Immature natural killer cell (primary cell): ENCODE data around the gene ZDHHC14. TPM values are rescaled to one million over a fixed set of nuclear protein-coding genes. Genes with fewer than 3 reads are reported as not detected.

ENCODE experiments used
- DNase-seq, 3 donors: peaks; one replicate each; pipeline ENCODE4 v3.0.0; 2022; ENCODE audit warnings: mixed read lengths in 1 of 3
- H3K27ac Mint-ChIP-seq, 6 donors: one replicate each; pipeline ENCODE4 v1.8.0; 2020; ENCODE audit warnings: mixed read lengths in 6 of 6, mild to moderate bottlenecking in 5 of 6, inconsistent platforms in 4 of 6, moderate library complexity in 3 of 6
- H3K27me3 Mint-ChIP-seq, 3 donors: one replicate each; pipeline ENCODE4 v1.8.0; 2020 to 2021; ENCODE audit warnings: low read depth in 3 of 3, mild to moderate bottlenecking in 3 of 3, mixed read lengths in 3 of 3, moderate library complexity in 3 of 3, inconsistent platforms in 1 of 3
- H3K36me3 Mint-ChIP-seq, 3 donors: one replicate each; pipeline ENCODE4 v1.8.0; 2020; ENCODE audit warnings: mixed read lengths in 3 of 3, inconsistent platforms in 2 of 3, mild to moderate bottlenecking in 2 of 3
- H3K4me1 Mint-ChIP-seq, 2 donors: one replicate each; pipeline ENCODE4 v1.8.0; 2020; ENCODE audit warnings: inconsistent platforms in 2 of 2, mild to moderate bottlenecking in 2 of 2, mixed read lengths in 2 of 2, moderate library complexity in 1 of 2
- H3K4me3 Mint-ChIP-seq, 5 donors: one replicate each; pipeline ENCODE4 v1.8.0; 2020; ENCODE audit warnings: mild to moderate bottlenecking in 5 of 5, mixed read lengths in 5 of 5, inconsistent platforms in 3 of 5, moderate library complexity in 3 of 5
- H3K9me3 Mint-ChIP-seq, 6 donors: one replicate each; pipeline ENCODE4 v1.8.0; 2020; ENCODE audit warnings: mild to moderate bottlenecking in 6 of 6, mixed read lengths in 6 of 6, inconsistent platforms in 4 of 6, moderate library complexity in 3 of 6
- polyA plus RNA-seq, 3 donors: library from polyadenylated mRNA; unstranded; fragments of 300-500 nt; fragmentation: Illumina TruSeq; gene quantifications; one replicate each; pipeline ENCODE4 v1.2.3, GENCODE V29; 2021

ZDHHC14 gene
- polyA plus RNA-seq, 3 donors from 2014 or later, result 3.1 to 4.2 (median 3.4) TPM

GRCh38 chr6:157447735-157448134 is 66.7 kb downstream of the ZDHHC14 start:
- Mint-ChIP-seq H3K36me3 (peaks cover 0 to 6% (median 0%) of the 10 kb centered on the region in 3 donors), H3K9me3 (no peaks in the 10 kb centered on the region), H3K27ac (no peak overlapping the region), H3K27me3 (peaks cover 0 to 3% (median 1%) of the 10 kb centered on the region in 3 donors), H3K4me1 (peaks cover 12 to 14% of the 10 kb centered on the region in 2 donors), H3K4me3 (no peak overlapping the region)
- DNase-seq, result no peak

DNA sequence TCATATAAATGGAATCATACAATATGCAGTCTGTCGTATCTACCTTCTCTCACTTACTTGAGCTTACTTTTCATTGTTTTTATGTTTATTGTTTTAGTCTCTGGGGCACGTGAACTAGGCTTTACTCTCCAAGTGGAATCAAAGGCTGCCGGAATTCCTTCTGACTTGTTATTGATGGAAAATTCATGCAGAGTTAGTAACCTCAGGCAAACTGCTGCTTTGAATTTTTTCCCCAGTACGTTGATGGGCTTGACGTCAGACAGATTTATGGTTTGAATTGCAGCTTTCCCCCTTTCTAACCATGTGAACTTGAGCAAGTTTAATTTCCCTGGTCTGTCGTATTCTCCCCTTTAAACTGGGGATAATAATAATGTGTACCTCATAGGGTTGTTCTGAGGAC is 68.6 kb downstream of the ZDHHC14 start:
- Mint-ChIP-seq H3K4me1 (no peaks in the 10 kb centered on the region), H3K36me3 (peaks cover 0 to 3% (median 0%) of the 10 kb centered on the region in 3 donors), H3K9me3 (no peaks in the 10 kb centered on the region), H3K27me3 (peaks cover 0 to 4% (median 1%) of the 10 kb centered on the region in 3 donors), H3K4me3 (no peak overlapping the region), H3K27ac (no peak overlapping the region)
- no peak for DNase-seq

- Mint-ChIP-seq H3K4me3 (no peak overlapping the region), H3K9me3 (no peaks in the 10 kb centered on the region), H3K27ac (no peak overlapping the region), H3K36me3 (peaks cover 0 to 3% (median 0%) of the 10 kb centered on the region in 3 donors), H3K27me3 (peaks cover 1 to 4% (median 1%) of the 10 kb centered on the region in 3 donors), H3K4me1 (peaks cover 9 to 10% of the 10 kb centered on the region in 2 donors)
- no peak for DNase-seq
Observed at GRCh38 chr6:157450931-157451742, 70.1 kb downstream of the ZDHHC14 start.

- Mint-ChIP-seq H3K36me3 (peaks cover 0 to 3% (median 0%) of the 10 kb centered on the region in 3 donors), H3K4me3 (no peak overlapping the region), H3K27ac (no peak overlapping the region)
Observed at GRCh38 chr6:157452096-157452495, 71.1 kb downstream of the ZDHHC14 start.

GRCh38 chr6:157453131-157453530 is 72.1 kb downstream of the ZDHHC14 start:
- Mint-ChIP-seq H3K27me3 (peaks cover 4 to 6% (median 6%) of the 10 kb centered on the region in 3 donors), H3K9me3 (no peaks in the 10 kb centered on the region), H3K4me1 (peaks cover 15 to 28% of the 10 kb centered on the region in 2 donors), H3K27ac (no peak overlapping the region), H3K4me3 (no peak overlapping the region), H3K36me3 (peaks cover 0 to 3% (median 0%) of the 10 kb centered on the region in 3 donors)
- no peak for DNase-seq

More at GRCh38 chr6:157452096-157452495, 71.1 kb downstream of the ZDHHC14 start:
- no peak for DNase-seq
- H3K27me3 Mint-ChIP-seq, result peaks cover 4 to 6% (median 6%) of the 10 kb centered on the region in 3 donors
- H3K9me3 Mint-ChIP-seq, result no peaks in the 10 kb centered on the region
- peaks cover 15 to 18% of the 10 kb centered on the region in 2 donors for H3K4me1 Mint-ChIP-seq

GRCh38 chr6:157453978-157454377 is 73.0 kb downstream of the ZDHHC14 start:
- Mint-ChIP-seq H3K27me3 (peaks cover 4 to 6% (median 6%) of the 10 kb centered on the region in 3 donors), H3K9me3 (no peaks in the 10 kb centered on the region), H3K27ac (no peak overlapping the region), H3K4me3 (no peak overlapping the region), H3K36me3 (no peaks in the 10 kb centered on the region), H3K4me1 (peaks cover 19 to 29% of the 10 kb centered on the region in 2 donors)
- DNase-seq, result no peak

- Mint-ChIP-seq H3K4me3 (peak overlapping the region in 3 of 5 donors; percentile 38 to 67 (median 46)), H3K9me3 (no peaks in the 10 kb centered on the region), H3K27me3 (peaks cover 4 to 6% (median 6%) of the 10 kb centered on the region in 3 donors)
Observed at GRCh38 chr6:157454762-157455714, 74.0 kb downstream of the ZDHHC14 start.

GRCh38 chr6:157455731-157456523 is 74.9 kb downstream of the ZDHHC14 start:
- Mint-ChIP-seq H3K9me3 (no peaks in the 10 kb centered on the region), H3K4me1 (peaks cover 32 to 43% of the 10 kb centered on the region in 2 donors), H3K4me3 (peak overlapping the region; percentile 24 to 67 (median 46)), H3K36me3 (no peaks in the 10 kb centered on the region), H3K27me3 (peaks cover 4 to 6% (median 6%) of the 10 kb centered on the region in 3 donors), H3K27ac (peak overlapping the region in 3 of 6 donors; percentile 55 to 70 (median 55))
- no peak for DNase-seq

More at GRCh38 chr6:157454762-157455714, 74.0 kb downstream of the ZDHHC14 start:
- H3K27ac Mint-ChIP-seq, result peak overlapping the region in 2 of 6 donors; percentile 21 to 70
- no peak for DNase-seq
- H3K36me3 Mint-ChIP-seq, result no peaks in the 10 kb centered on the region
- H3K4me1 Mint-ChIP-seq, result peaks cover 25 to 36% of the 10 kb centered on the region in 2 donors

DNA sequence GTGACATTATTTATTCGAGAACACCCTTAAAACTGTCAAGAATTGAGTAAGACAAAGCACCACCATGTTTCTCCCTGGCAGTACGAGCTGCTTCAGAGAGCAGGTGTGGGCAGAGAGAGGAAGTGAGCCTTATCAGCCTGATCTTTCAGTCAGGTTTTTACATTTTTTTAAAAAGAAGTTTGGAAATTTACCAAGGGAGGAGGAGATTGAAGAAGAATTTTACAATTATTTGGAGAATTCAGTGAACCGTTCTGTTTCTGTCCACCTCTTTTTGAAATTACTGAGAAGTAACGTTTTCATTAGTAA is 75.5 kb downstream of the ZDHHC14 start:
- no peak for DNase-seq
- H3K4me3 Mint-ChIP-seq, result peak overlapping the region in 3 of 5 donors; percentile 17 to 67 (median 38)

GRCh38 chr6:157457787-157458186 is 76.8 kb downstream of the ZDHHC14 start:
- Mint-ChIP-seq H3K27ac (peak overlapping the region in 1 of 6 donors; percentile 17), H3K36me3 (no peaks in the 10 kb centered on the region), H3K27me3 (peaks cover 4 to 6% (median 4%) of the 10 kb centered on the region in 3 donors), H3K9me3 (no peaks in the 10 kb centered on the region), H3K4me3 (no peak overlapping the region), H3K4me1 (peaks cover 38 to 48% of the 10 kb centered on the region in 2 donors)
- no peak for DNase-seq

More for the DNA sequence above, 75.5 kb downstream of the ZDHHC14 start:
- Mint-ChIP-seq H3K4me1 (peaks cover 38 to 48% of the 10 kb centered on the region in 2 donors), H3K27me3 (peaks cover 4 to 6% (median 6%) of the 10 kb centered on the region in 3 donors), H3K9me3 (no peaks in the 10 kb centered on the region), H3K36me3 (no peaks in the 10 kb centered on the region), H3K27ac (peak overlapping the region in 2 of 6 donors; percentile 55)

- Mint-ChIP-seq H3K9me3 (no peaks in the 10 kb centered on the region), H3K4me1 (peaks cover 38 to 50% of the 10 kb centered on the region in 2 donors), H3K27ac (peak overlapping the region in 4 of 6 donors; percentile 66 to 87 (median 76)), H3K36me3 (no peaks in the 10 kb centered on the region), H3K27me3 (peaks cover 3 to 4% (median 4%) of the 10 kb centered on the region in 3 donors), H3K4me3 (peak overlapping the region in 4 of 5 donors; percentile 16 to 33 (median 30))
- DNase-seq, result no peak
Observed at GRCh38 chr6:157459327-157459726, 78.3 kb downstream of the ZDHHC14 start.

DNA sequence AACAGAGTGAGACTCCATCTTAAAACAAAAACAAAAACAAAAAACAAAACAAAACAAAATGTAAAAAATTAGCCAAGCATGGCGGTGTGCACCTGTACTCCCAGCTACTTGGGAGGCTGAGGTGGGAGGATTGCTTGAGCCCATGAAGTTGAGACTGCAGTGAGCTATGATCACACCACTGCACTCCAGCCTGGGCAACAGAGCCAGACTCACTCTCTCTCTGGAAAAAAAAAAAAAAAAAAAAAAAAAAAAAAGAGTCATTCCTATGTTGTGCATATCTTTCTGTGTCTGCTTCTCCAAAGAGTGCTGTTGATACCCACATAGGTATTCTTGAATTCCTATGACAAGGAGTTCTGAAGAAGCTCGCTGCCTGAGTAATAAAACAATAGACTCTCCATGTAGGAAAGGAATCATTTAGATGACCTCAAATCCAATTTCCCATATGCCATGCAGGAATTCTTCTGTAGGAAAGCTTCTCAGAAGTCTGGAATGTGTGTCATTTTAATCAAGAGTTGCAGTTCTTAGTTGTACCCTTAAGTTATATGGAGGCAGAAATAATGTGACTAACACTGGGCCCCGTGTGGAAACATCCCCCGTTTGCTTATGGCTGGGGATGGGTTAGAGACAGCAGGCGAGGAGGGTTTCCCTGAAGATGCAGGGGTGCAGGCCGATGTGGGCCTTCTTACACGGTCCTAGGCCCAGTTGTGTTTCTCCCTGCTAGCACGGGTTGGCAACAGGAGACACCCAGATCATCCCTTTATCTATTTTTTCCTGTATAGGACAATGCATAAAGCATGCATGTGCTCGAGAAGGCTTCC is 79.4 kb downstream of the ZDHHC14 start:
- Mint-ChIP-seq H3K27me3 (peaks cover 3 to 4% (median 4%) of the 10 kb centered on the region in 3 donors), H3K27ac (peak overlapping the region; percentile 45 to 85 (median 72)), H3K9me3 (no peaks in the 10 kb centered on the region), H3K4me3 (peak overlapping the region; percentile 18 to 52 (median 25)), H3K36me3 (no peaks in the 10 kb centered on the region), H3K4me1 (peaks cover 39 to 56% of the 10 kb centered on the region in 2 donors)
- DNase-seq, result no peak
